ENCODE results near the gene EMC7.

Gene EMC7

GRCh38 chr15:34085746-34086145 lies 15.9 kb downstream of the EMC7 start:
- Histone ChIP-seq H3K27me3 (ENCODE audit: insufficient read depth, poor library complexity, severe bottlenecking) (no peaks in the 10 kb centered on the region), H3K27ac (replicated peaks) (no peak overlapping the region), H3K4me3 (replicated peaks; ENCODE audit: insufficient read depth, low read length) (no peak overlapping the region)
- no peak for DNase-seq (ENCODE audit: low read depth in 1 of 2, low spot score in 1 of 2)
- TF ChIP-seq SPI1 (IDR thresholded peaks at IDR 0.05; ENCODE audit: borderline replicate concordance, low read depth) = no peak
- no peak for TF ChIP-seq REST (IDR thresholded peaks at IDR 0.05; ENCODE audit: insufficient replicate concordance, low read depth)
- TF ChIP-seq CTCF (IDR thresholded peaks at IDR 0.05; ENCODE audit: insufficient read depth, low read length) = no peak
- TF ChIP-seq POLR2AphosphoS5 (IDR thresholded peaks at IDR 0.05; ENCODE audit: low read depth) = no peak
- no peak for TF ChIP-seq GABPA (IDR thresholded peaks at IDR 0.05; ENCODE audit: low read depth)

- H3K27ac ChIP-seq (replicated peaks) = no peak overlapping the region
- no peak overlapping the region for H3K4me3 ChIP-seq (replicated peaks; ENCODE audit: insufficient read depth, low read length)
- no peaks in the 10 kb centered on the region for H3K27me3 ChIP-seq (ENCODE audit: insufficient read depth, poor library complexity, severe bottlenecking)
- TF ChIP-seq POLR2AphosphoS5 (IDR thresholded peaks at IDR 0.05; ENCODE audit: low read depth) (no peak), SPI1 (IDR thresholded peaks at IDR 0.05; ENCODE audit: borderline replicate concordance, low read depth) (no peak), CTCF (IDR thresholded peaks at IDR 0.05; ENCODE audit: insufficient read depth, low read length) (no peak), GABPA (IDR thresholded peaks at IDR 0.05; ENCODE audit: low read depth) (no peak), REST (IDR thresholded peaks at IDR 0.05; ENCODE audit: insufficient replicate concordance, low read depth) (no peak)
- no peak for DNase-seq (ENCODE audit: low read depth in 1 of 2, low spot score in 1 of 2)
Measured at GRCh38 chr15:34084086-34084485, 17.6 kb downstream of the EMC7 start.

- Histone ChIP-seq H3K4me3 (replicated peaks; ENCODE audit: insufficient read depth, low read length) (no peak overlapping the region), H3K27me3 (ENCODE audit: insufficient read depth, poor library complexity, severe bottlenecking) (no peaks in the 10 kb centered on the region), H3K27ac (replicated peaks) (no peak overlapping the region)
- DNase-seq (ENCODE audit: low read depth in 1 of 2, low spot score in 1 of 2) = no peak
- TF ChIP-seq SPI1 (IDR thresholded peaks at IDR 0.05; ENCODE audit: borderline replicate concordance, low read depth) = no peak
Measured at GRCh38 chr15:34079904-34080303, 21.8 kb downstream of the EMC7 start.

GRCh38 chr15:34078900-34079299 lies 22.8 kb downstream of the EMC7 start:
- H3K27me3 ChIP-seq (ENCODE audit: insufficient read depth, poor library complexity, severe bottlenecking) = no peaks in the 10 kb centered on the region
- H3K4me3 ChIP-seq (replicated peaks; ENCODE audit: insufficient read depth, low read length) = no peak overlapping the region
- TF ChIP-seq CTCF (IDR thresholded peaks at IDR 0.05; ENCODE audit: insufficient read depth, low read length) = no peak
- TF ChIP-seq SPI1 (IDR thresholded peaks at IDR 0.05; ENCODE audit: borderline replicate concordance, low read depth) = no peak
- TF ChIP-seq GABPA (IDR thresholded peaks at IDR 0.05; ENCODE audit: low read depth) = no peak
- TF ChIP-seq POLR2AphosphoS5 (IDR thresholded peaks at IDR 0.05; ENCODE audit: low read depth) = no peak
- no peak for TF ChIP-seq REST (IDR thresholded peaks at IDR 0.05; ENCODE audit: insufficient replicate concordance, low read depth)
- DNase-seq (ENCODE audit: low read depth in 1 of 2, low spot score in 1 of 2) = no peak
- H3K27ac ChIP-seq (replicated peaks) = no peak overlapping the region
